HepG2 (cell line): Measurements from ENCODE around the gene CRTC2. TPM values are rescaled to one million over a fixed set of nuclear protein-coding genes. Genes with fewer than 3 reads are reported as not detected.

Source experiments
- GABPA ChIP-seq, 2 experiments: IDR thresholded peaks; 2 replicates each; pipeline ENCODE4 v1.6.1; 2011 to 2016; ENCODE audit warnings: low read depth in 2 of 2, low read length in 1 of 2, missing biosample characterization in 1 of 2, missing genetic modification characterization in 1 of 2
- GATAD1 ChIP-seq: IDR thresholded peaks from 2 replicates; pipeline ENCODE4 v1.6.1; 2016; ENCODE audit warnings: missing genetic modification reagents, missing compliant biosample characterization
- HNF1B ChIP-seq: sonication (generic); formaldehyde crosslinking; IDR thresholded peaks from 2 replicates; pipeline ENCODE4 v1.5.1; 2020; ENCODE audit warnings: mild to moderate bottlenecking, moderate library complexity, missing genetic modification reagents
- NCOR1 ChIP-seq: fragments of 200-600 bp; sonication (generic); IDR thresholded peaks from 2 replicates; pipeline ENCODE4 v1.7.0; 2017; ENCODE audit warnings: antibody characterized with exemption, low read length, borderline replicate concordance
- RXRA ChIP-seq: sonication (generic); formaldehyde crosslinking; IDR thresholded peaks from 2 replicates; pipeline ENCODE4 v1.5.1; 2020; ENCODE audit warnings: missing genetic modification reagents
- SALL1 ChIP-seq: sonication (generic); formaldehyde crosslinking; IDR thresholded peaks from 2 replicates; pipeline ENCODE4 v1.8.0; 2022; ENCODE audit warnings: mild to moderate bottlenecking, missing genetic modification reagents
- THRA ChIP-seq: sonication (generic); formaldehyde crosslinking; IDR thresholded peaks from 2 replicates; pipeline ENCODE4 v1.4.0; 2020; ENCODE audit warnings: missing genetic modification reagents, borderline replicate concordance
- ZNF574 ChIP-seq: sonication (generic); formaldehyde crosslinking; IDR thresholded peaks from 2 replicates; pipeline ENCODE4 v1.4.0; 2020; ENCODE audit warnings: missing genetic modification reagents
- polyA plus RNA-seq, 8 experiments: library from polyadenylated mRNA; depleted of rRNA in 3 of 8; stranded (reverse) in 7 of 8; unstranded in 1 of 8; fragments of >200 nt; fragmentation: Illumina TruSeq in 4 of 8; extraction: Trizol in 4 of 8; gene quantifications; 2 replicates each; pipeline versions ENCODE4 v1.2.1 to v1.2.3, GENCODE V29; 2011 to 2016; ENCODE audit warnings: low read depth in 4 of 8, missing spikeins in 1 of 8, mixed read lengths in 1 of 8; ENCODE audit not compliant: insufficient read depth in 1 of 8
- total RNA-seq, 5 experiments: library from RNA; depleted of rRNA; stranded (reverse); fragments of >200 nt; fragmentation: Illumina TruSeq; extraction: Trizol; gene quantifications; 2 replicates each; pipeline ENCODE4 v1.2.3, GENCODE V29; 2016; ENCODE audit warnings: low read depth in 1 of 5
- TF ChIP-seq, protein P1 (sequence below): sonication (generic); formaldehyde crosslinking; IDR thresholded peaks from 2 replicates; pipeline ENCODE4 v1.5.0; 2020; ENCODE audit warnings: mild to moderate bottlenecking, missing genetic modification reagents, borderline replicate concordance

CRTC2 gene
- total and polyA plus RNA-seq, 2 of the 13 experiments (the other 11 are each of a cell fraction or from before 2014, with no cell fraction given): 6.1 to 26.7 TPM

GRCh38 chr1:153953859-153954365 lies 4.5 kb downstream of the CRTC2 start (continued):
- TF ChIP-seq, protein P1, sequence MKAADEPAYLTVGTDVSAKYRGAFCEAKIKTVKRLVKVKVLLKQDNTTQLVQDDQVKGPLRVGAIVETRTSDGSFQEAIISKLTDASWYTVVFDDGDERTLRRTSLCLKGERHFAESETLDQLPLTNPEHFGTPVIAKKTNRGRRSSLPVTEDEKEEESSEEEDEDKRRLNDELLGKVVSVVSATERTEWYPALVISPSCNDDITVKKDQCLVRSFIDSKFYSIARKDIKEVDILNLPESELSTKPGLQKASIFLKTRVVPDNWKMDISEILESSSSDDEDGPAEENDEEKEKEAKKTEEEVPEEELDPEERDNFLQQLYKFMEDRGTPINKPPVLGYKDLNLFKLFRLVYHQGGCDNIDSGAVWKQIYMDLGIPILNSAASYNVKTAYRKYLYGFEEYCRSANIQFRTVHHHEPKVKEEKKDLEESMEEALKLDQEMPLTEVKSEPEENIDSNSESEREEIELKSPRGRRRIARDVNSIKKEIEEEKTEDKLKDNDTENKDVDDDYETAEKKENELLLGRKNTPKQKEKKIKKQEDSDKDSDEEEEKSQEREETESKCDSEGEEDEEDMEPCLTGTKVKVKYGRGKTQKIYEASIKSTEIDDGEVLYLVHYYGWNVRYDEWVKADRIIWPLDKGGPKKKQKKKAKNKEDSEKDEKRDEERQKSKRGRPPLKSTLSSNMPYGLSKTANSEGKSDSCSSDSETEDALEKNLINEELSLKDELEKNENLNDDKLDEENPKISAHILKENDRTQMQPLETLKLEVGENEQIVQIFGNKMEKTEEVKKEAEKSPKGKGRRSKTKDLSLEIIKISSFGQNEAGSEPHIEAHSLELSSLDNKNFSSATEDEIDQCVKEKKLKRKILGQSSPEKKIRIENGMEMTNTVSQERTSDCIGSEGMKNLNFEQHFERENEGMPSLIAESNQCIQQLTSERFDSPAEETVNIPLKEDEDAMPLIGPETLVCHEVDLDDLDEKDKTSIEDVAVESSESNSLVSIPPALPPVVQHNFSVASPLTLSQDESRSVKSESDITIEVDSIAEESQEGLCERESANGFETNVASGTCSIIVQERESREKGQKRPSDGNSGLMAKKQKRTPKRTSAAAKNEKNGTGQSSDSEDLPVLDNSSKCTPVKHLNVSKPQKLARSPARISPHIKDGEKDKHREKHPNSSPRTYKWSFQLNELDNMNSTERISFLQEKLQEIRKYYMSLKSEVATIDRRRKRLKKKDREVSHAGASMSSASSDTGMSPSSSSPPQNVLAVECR: peak; percentile 73
- TF ChIP-seq THRA (CRISPR knock-in tag) (peak; percentile 73; the same call in 1 of the 2 replicates), SALL1 (CRISPR knock-in tag) (peak; percentile 75), NCOR1 (peak; percentile 61; the same call in 1 of the 2 replicates), GATAD1 (CRISPR knock-in tag) (peak; percentile 50; the same call in 1 of the 2 replicates), RXRA (CRISPR knock-in tag) (peak; percentile 44; the same call in 1 of the 2 replicates), HNF1B (CRISPR knock-in tag) (peak; percentile 74; the same call in 1 of the 2 replicates), GABPA (IDR thresholded peaks at IDR 0.05; ENCODE audit: low read depth, low read length) (no peak), GABPA (CRISPR knock-in tag; IDR thresholded peaks at IDR 0.05; ENCODE audit: low read depth) (peak; percentile 47; the same call in 1 of the 2 replicates), ZNF574 (peak; percentile 76)
